Fibroblast of lung (primary cell): ENCODE results near the gene NPAS1. TPM values are rescaled to one million over a fixed set of nuclear protein-coding genes. Genes with fewer than 3 reads are reported as not detected.

ENCODE experiments used
- DNase-seq, 2 donors: peaks; one replicate each; pipeline versions ENCODE4 v3.0.0 to v3.0.0-alpha.2; 2010; ENCODE audit warnings: low read depth in 2 of 2
- H2AFZ ChIP-seq: 2 replicates; pipeline ENCODE4 v1.5.1; 2012; ENCODE audit warnings: low read length, control low read depth, inconsistent platforms
- H3K27ac ChIP-seq: 2 replicates; pipeline ENCODE4 v1.5.1; 2011; ENCODE audit warnings: low read length, control low read depth; ENCODE audit not compliant: insufficient read depth
- H3K27me3 ChIP-seq: 2 replicates; pipeline ENCODE4 v1.5.1; 2011; ENCODE audit warnings: mild to moderate bottlenecking, low read length; ENCODE audit not compliant: control insufficient read depth, insufficient read depth
- H3K36me3 ChIP-seq: 2 replicates; pipeline ENCODE4 v1.5.1; 2011; ENCODE audit warnings: low read length; ENCODE audit not compliant: control insufficient read depth, insufficient read depth
- H3K4me1 ChIP-seq: 2 replicates; pipeline ENCODE4 v1.5.1; 2011; ENCODE audit warnings: low read length; ENCODE audit not compliant: control insufficient read depth, insufficient read depth; ENCODE audit errors: extremely low read depth
- H3K4me2 ChIP-seq: 2 replicates; pipeline ENCODE4 v1.5.1; 2011; ENCODE audit warnings: low read length, control low read depth; ENCODE audit not compliant: insufficient read depth; ENCODE audit errors: extremely low read depth
- H3K4me3 ChIP-seq, 4 experiments: fragments of 200-600 bp in 1 of 4; sonication (generic) in 1 of 4; replicated peaks in 1 of 4; 2 replicates each; pipeline ENCODE4 v1.5.1; 2011 to 2016; ENCODE audit warnings: low read length in 4 of 4, low read depth in 3 of 4, mild to moderate bottlenecking in 3 of 4, control low read depth in 2 of 4, inconsistent platforms in 1 of 4, mixed read lengths in 1 of 4; ENCODE audit not compliant: insufficient read depth in 1 of 4; ENCODE audit errors: control extremely low read depth in 1 of 4
- H3K79me2 ChIP-seq: 2 replicates; pipeline ENCODE4 v1.5.1; 2012; ENCODE audit warnings: mild to moderate bottlenecking, low read length, inconsistent platforms; ENCODE audit not compliant: control insufficient read depth, insufficient read depth
- H3K9ac ChIP-seq: 2 replicates; pipeline ENCODE4 v1.5.1; 2011; ENCODE audit warnings: mild to moderate bottlenecking, low read length, control low read depth; ENCODE audit not compliant: insufficient read depth
- H3K9me3 ChIP-seq: 2 replicates; pipeline ENCODE4 v1.5.1; 2012; ENCODE audit warnings: low read depth, low read length; ENCODE audit not compliant: control insufficient read depth, insufficient read depth
- H4K20me1 ChIP-seq: 2 replicates; pipeline ENCODE4 v1.5.1; 2011; ENCODE audit warnings: low read length; ENCODE audit not compliant: control insufficient read depth, insufficient read depth; ENCODE audit errors: extremely low read depth
- CTCF ChIP-seq, 2 donors: IDR thresholded peaks in 1 of 2; conservative IDR thresholded peaks in 1 of 2; 1 replicate in 1 of 2; 2 replicates in 1 of 2; pipeline ENCODE4 v1.5.1; 2011 to 2012; ENCODE audit warnings: low read length in 2 of 2, control low read depth in 1 of 2, inconsistent platforms in 1 of 2, low read depth in 1 of 2, mild to moderate bottlenecking in 1 of 2
- EZH2 ChIP-seq: IDR thresholded peaks from 2 replicates; pipeline ENCODE4 v1.5.1; 2012; ENCODE audit warnings: low read length, control low read depth, mild to moderate bottlenecking; ENCODE audit errors: missing control alignments
- polyA plus RNA-seq, 2 donors: library from polyadenylated mRNA; depleted of rRNA in 1 of 2; stranded (reverse) in 1 of 2; unstranded in 1 of 2; fragments of >200 nt; gene quantifications; 2 replicates each; pipeline ENCODE4 v1.2.1, GENCODE V29; 2011 to 2012; ENCODE audit warnings: missing spikeins in 1 of 2
- total RNA-seq: library from RNA; depleted of rRNA; stranded (reverse); fragments of >200 nt; gene quantifications from 2 replicates; pipeline ENCODE4 v1.2.1, GENCODE V29; 2014

The NPAS1 gene
- total and polyA plus RNA-seq, 2 donors (not counting 1 experiment from before 2014, with no cell fraction given) = 0.22 to 0.33 TPM

DNA sequence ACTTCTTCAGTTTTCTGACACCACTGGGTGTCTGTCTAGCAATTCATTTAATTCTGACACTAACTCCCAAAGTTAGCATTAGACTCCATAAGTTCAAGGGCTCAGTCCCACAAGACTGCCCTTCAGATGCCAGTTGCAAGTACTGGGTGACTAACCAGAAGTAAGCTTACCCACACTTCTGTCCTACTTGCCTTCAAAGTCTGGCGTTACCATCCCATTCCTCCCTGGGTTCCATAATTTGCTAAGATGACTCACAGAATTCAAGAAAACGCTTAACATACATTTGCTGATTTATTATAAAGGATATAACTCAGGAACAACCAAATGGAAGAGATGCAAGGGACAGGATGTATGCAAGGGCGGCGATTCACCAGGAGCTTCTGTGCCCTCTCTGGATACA, 45.5 kb upstream of the NPAS1 start:
- TF ChIP-seq CTCF (conservative IDR thresholded peaks at IDR 0.05 in 1 of 2, IDR thresholded peaks at IDR 0.05 in 1 of 2; ENCODE audit: low read depth in 1 of 2, low read length in 2 of 2) (no peak), EZH2 (no peak)
- H3K4me1 ChIP-seq = peaks cover 37% of the 10 kb centered on the region

GRCh38 chr19:46975011-46975924, 44.4 kb upstream of the NPAS1 start:
- H3K27me3 ChIP-seq = no peaks in the 10 kb centered on the region
- no peak overlapping the region for H3K4me3 ChIP-seq
- peak overlapping the region; percentile 80 for H3K27ac ChIP-seq
- H3K79me2 ChIP-seq = peaks cover 12% of the 10 kb centered on the region
- peak overlapping the region; percentile 20 for H3K4me2 ChIP-seq
- DNase-seq = peak in 1 of 2 donors; percentile 54
- peaks cover 32% of the 10 kb centered on the region for H3K4me1 ChIP-seq
- no peaks in the 10 kb centered on the region for H4K20me1 ChIP-seq
- H2AFZ ChIP-seq = no peak overlapping the region
- H3K36me3 ChIP-seq = peaks cover 3% of the 10 kb centered on the region
- no peak overlapping the region for H3K9ac ChIP-seq
- no peaks in the 10 kb centered on the region for H3K9me3 ChIP-seq
- TF ChIP-seq EZH2 (no peak), CTCF (conservative IDR thresholded peaks at IDR 0.05 in 1 of 2, IDR thresholded peaks at IDR 0.05 in 1 of 2; ENCODE audit: low read depth in 1 of 2, low read length in 2 of 2) (no peak)

More for the DNA sequence above, 45.5 kb upstream of the NPAS1 start:
- no peak for DNase-seq
- no peak overlapping the region for H3K4me3 ChIP-seq
- peaks cover 7% of the 10 kb centered on the region for H3K79me2 ChIP-seq
- no peaks in the 10 kb centered on the region for H3K9me3 ChIP-seq
- no peaks in the 10 kb centered on the region for H4K20me1 ChIP-seq
- no peaks in the 10 kb centered on the region for H3K27me3 ChIP-seq
- no peak overlapping the region for H2AFZ ChIP-seq
- H3K4me2 ChIP-seq = no peak overlapping the region
- no peak overlapping the region for H3K9ac ChIP-seq
- H3K27ac ChIP-seq = no peak overlapping the region
- H3K36me3 ChIP-seq = peaks cover 2% of the 10 kb centered on the region

- peak; percentile 97 to 100 for DNase-seq
- Histone ChIP-seq H3K9ac (peak overlapping the region; percentile 35), H3K4me2 (peak overlapping the region; percentile 20), H3K4me1 (peaks cover 34% of the 10 kb centered on the region), H3K9me3 (no peaks in the 10 kb centered on the region), H3K27ac (peak overlapping the region; percentile 80), H3K4me3 (peak overlapping the region in 2 of 4 experiments; percentile 5 to 11), H3K36me3 (peaks cover 3% of the 10 kb centered on the region), H2AFZ (no peak overlapping the region), H3K79me2 (peaks cover 12% of the 10 kb centered on the region), H3K27me3 (no peaks in the 10 kb centered on the region), H4K20me1 (no peaks in the 10 kb centered on the region)
- TF ChIP-seq EZH2 (no peak), CTCF (conservative IDR thresholded peaks at IDR 0.05 in 1 of 2, IDR thresholded peaks at IDR 0.05 in 1 of 2; ENCODE audit: low read depth in 1 of 2, low read length in 2 of 2) (no peak)
Measured at GRCh38 chr19:46975925-46976782, 43.5 kb upstream of the NPAS1 start.
